MCF 10A (cell line): ENCODE results near the gene SARNP. TPM values are rescaled to one million over a fixed set of nuclear protein-coding genes. Genes with fewer than 3 reads are reported as not detected.
A peak's percentile ranks its signal among the peaks of the same experiment; 100 is the strongest.
"Not testable (repeated sequence)": the region's sequence is repeated elsewhere in the genome, so short reads cannot be mapped to it uniquely, and the experiment has no call there.

Experiments used
- BruUV-seq: library from RNA; stranded (reverse); fragments of 400-500 nt; replicated peaks from 2 replicates; lab custom pipeline; 2021; lab: Mats Ljungman, UMichigan
- CTCF ChIA-PET: fragments of 300-600 bp; sonication (Branson Sonifier 250); formaldehyde crosslinking; extraction: SDS; loops from one replicate; lab custom pipeline; 2021; ENCODE audit warnings: antibody characterized with exemption, inconsistent platforms; lab: Yijun Ruan, JAX
- POLR2A ChIA-PET: fragments of 300-600, 350-650 bp; sonication (Branson Sonifier 250); formaldehyde crosslinking; extraction: SDS; loops from one replicate; lab custom pipeline; 2020; ENCODE audit warnings: antibody characterized with exemption, inconsistent platforms; lab: Yijun Ruan, JAX
- DNase-seq: peaks from one replicate; pipeline ENCODE4 v3.0.0-alpha.2; 2018; ENCODE audit not compliant: unreplicated experiment
- H3K27ac Mint-ChIP-seq: one replicate; pipeline ENCODE4 v1.8.0; 2022; ENCODE audit warnings: mild to moderate bottlenecking, low read depth, mixed read lengths; ENCODE audit not compliant: unreplicated experiment
- H3K27me3 Mint-ChIP-seq: one replicate; pipeline ENCODE4 v1.8.0; 2022; ENCODE audit warnings: mixed read lengths; ENCODE audit not compliant: insufficient read depth, unreplicated experiment
- H3K36me3 Mint-ChIP-seq: one replicate; pipeline ENCODE4 v1.8.0; 2022; ENCODE audit warnings: mild to moderate bottlenecking, moderate library complexity, mixed read lengths; ENCODE audit not compliant: insufficient read depth, unreplicated experiment
- H3K4me1 Mint-ChIP-seq: one replicate; pipeline ENCODE4 v1.8.0; 2022; ENCODE audit warnings: mixed read lengths; ENCODE audit not compliant: insufficient read depth, unreplicated experiment
- H3K4me3 Mint-ChIP-seq: one replicate; pipeline ENCODE4 v1.8.0; 2022; ENCODE audit warnings: mild to moderate bottlenecking, moderate library complexity, mixed read lengths; ENCODE audit not compliant: unreplicated experiment
- H3K9me3 Mint-ChIP-seq: one replicate; pipeline ENCODE4 v1.8.0; 2022; ENCODE audit warnings: mixed read lengths; ENCODE audit not compliant: unreplicated experiment
- intact Hi-C: fragments of 100-400 bp; cut with micrococcal nuclease; formaldehyde crosslinking; loops from 2 replicates; pipeline ENCODE4 v1.14.1; 2022
- total RNA-seq: library from RNA; stranded (reverse); gene quantifications from 2 replicates; pipeline ENCODE4 v1.2.3, GENCODE V29; 2022
- TF ChIP-seq, protein P1 (sequence below): fragments of 200-600 bp; IDR thresholded peaks from one replicate; pipeline ENCODE4 v1.8.0; 2022; ENCODE audit warnings: antibody characterized with exemption, mild to moderate bottlenecking; ENCODE audit not compliant: unreplicated experiment

The SARNP gene
- total RNA-seq, 1 experiment from 2014 or later, result 61.1 TPM

DNA sequence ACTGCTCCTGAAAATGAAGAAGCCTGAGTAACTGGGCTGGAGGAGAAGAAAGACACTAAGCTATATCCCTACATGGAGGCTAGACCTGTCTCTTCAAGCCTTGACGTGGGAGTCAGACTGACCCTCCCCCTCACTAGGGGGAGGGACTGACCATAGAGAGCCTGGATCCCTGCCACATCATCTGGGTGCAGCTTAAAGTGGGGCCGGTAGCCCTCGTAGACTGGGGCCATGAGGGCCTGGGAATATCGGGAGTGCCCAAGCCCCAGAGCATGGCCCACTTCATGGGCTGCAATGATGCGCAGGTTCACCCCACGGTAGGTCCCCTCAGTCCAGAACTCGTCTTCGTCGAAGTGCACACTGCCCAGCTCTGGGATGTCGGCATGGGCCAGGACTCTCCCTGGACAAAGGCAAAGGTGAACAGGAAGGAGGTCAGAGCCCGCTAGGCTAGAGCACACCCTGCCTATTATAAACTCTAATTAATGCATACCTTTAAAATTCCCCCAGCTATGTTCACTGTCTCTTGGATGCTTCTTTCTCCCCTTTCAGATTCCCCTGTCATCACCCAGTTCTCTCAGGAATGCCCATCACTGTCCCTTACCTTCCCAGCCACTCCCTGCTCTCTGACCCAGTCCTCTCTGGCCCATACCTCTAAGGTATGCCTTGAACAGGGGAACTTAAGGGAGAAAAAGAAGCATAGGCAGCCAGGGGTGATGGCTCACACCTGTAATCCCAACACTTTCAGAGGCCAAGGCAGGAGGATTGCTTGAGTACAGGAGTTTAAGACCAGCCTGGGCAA lies 22.0 kb upstream of the SARNP start:
- no peaks in the 10 kb centered on the region for H3K36me3 Mint-ChIP-seq
- POLR2A ChIA-PET, result interaction anchor here (1.3 to 1.5 kb wide), 2 partner anchors 10 to 23 kb away, joined by 5 to 6 read pairs; partner anchors contain the start of gene DNAJC14
- intact Hi-C loops, result no loop called here

DNA sequence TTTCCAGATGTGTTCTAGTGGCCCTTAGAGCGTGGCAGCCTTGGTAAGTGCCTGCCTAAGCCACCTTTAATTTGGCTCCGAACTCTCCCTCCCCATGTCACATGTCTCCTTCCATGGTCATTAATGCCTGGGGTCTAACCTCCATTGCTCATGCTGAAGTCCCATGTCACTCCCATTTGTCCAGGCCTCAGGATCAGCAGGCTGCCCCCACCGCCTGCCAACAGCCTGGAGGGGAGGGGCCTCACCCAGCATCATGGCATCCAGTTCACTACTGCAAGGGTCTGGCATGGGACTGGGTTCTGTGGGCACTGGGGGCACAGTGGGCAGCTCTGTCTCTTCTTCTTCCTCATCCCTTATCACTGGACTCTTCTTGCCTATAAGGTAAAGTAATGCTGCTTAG lies 20.8 kb upstream of the SARNP start:
- Mint-ChIP-seq H3K27me3 (no peaks in the 10 kb centered on the region), H3K27ac (no peak overlapping the region)

More for the DNA sequence above, 22.0 kb upstream of the SARNP start:
- TF ChIP-seq, protein P1, sequence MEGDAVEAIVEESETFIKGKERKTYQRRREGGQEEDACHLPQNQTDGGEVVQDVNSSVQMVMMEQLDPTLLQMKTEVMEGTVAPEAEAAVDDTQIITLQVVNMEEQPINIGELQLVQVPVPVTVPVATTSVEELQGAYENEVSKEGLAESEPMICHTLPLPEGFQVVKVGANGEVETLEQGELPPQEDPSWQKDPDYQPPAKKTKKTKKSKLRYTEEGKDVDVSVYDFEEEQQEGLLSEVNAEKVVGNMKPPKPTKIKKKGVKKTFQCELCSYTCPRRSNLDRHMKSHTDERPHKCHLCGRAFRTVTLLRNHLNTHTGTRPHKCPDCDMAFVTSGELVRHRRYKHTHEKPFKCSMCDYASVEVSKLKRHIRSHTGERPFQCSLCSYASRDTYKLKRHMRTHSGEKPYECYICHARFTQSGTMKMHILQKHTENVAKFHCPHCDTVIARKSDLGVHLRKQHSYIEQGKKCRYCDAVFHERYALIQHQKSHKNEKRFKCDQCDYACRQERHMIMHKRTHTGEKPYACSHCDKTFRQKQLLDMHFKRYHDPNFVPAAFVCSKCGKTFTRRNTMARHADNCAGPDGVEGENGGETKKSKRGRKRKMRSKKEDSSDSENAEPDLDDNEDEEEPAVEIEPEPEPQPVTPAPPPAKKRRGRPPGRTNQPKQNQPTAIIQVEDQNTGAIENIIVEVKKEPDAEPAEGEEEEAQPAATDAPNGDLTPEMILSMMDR, result no peak
- no peak overlapping the region for H3K4me3 Mint-ChIP-seq
- no peak overlapping the region for H3K27ac Mint-ChIP-seq
- no TSS peak for BruUV-seq
- H3K27me3 Mint-ChIP-seq, result no peaks in the 10 kb centered on the region
- DNase-seq, result no peak
- H3K4me1 Mint-ChIP-seq, result peaks cover 17% of the 10 kb centered on the region
- CTCF ChIA-PET, result interaction anchor here (0.7 kb wide), 2 partner anchors 100 to 456 kb away, joined by 3 read pairs; no protein-coding TSS in a partner anchor
- no peaks in the 10 kb centered on the region for H3K9me3 Mint-ChIP-seq

GRCh38 chr12:55834400-55834799 lies 16.9 kb upstream of the SARNP start:
- DNase-seq, POLR2A ChIA-PET, intact Hi-C loops, CTCF ChIA-PET, H3K27ac Mint-ChIP-seq, H3K27me3 Mint-ChIP-seq, BruUV-seq, H3K4me3 Mint-ChIP-seq, H3K9me3 Mint-ChIP-seq, H3K36me3 Mint-ChIP-seq: not testable (repeated sequence)
- H3K4me1 Mint-ChIP-seq, result peaks cover 28% of the 10 kb centered on the region

More for the DNA sequence above, 20.8 kb upstream of the SARNP start:
- no peak for DNase-seq
- H3K9me3 Mint-ChIP-seq, result no peaks in the 10 kb centered on the region
- peaks cover 17% of the 10 kb centered on the region for H3K4me1 Mint-ChIP-seq
- POLR2A ChIA-PET, result interaction anchor here (1.5 kb wide), 1 partner anchor 9 kb away, joined by 5 read pairs; the partner anchor contains the start of gene DNAJC14
- CTCF ChIA-PET, result interaction anchor here (0.7 kb wide), 1 partner anchor 79 kb away, joined by 4 read pairs; no protein-coding TSS in a partner anchor
- no peak overlapping the region for H3K4me3 Mint-ChIP-seq
- no TSS peak for BruUV-seq
- TF ChIP-seq, protein P1, result no peak
- intact Hi-C loops, result no loop called here
- H3K36me3 Mint-ChIP-seq, result no peaks in the 10 kb centered on the region

DNA sequence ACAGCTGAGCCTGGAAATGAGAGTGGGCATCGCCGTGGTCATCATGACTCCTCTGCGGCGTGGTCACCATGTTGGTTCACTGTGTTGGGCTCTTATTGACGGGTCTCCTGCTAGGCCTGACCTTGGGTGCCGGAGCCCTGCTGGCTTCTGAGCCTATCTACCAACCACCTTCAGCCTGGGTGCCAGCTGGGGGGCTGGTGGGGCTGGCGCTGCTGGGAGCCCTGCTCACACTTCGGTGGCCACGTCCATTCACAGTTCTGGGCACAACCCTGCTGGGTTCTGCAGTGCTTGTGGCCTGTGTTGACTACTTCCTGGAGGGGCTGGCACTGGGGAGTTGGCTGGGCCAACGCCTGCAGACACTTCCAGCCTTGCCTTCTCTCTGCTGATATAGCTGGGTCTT lies 15.5 kb upstream of the SARNP start:
- no peak for DNase-seq
- POLR2A ChIA-PET, result no interaction called here
- Mint-ChIP-seq H3K27me3 (no peaks in the 10 kb centered on the region), H3K9me3 (no peaks in the 10 kb centered on the region), H3K27ac (peak overlapping the region; percentile 6), H3K36me3 (peaks cover 12% of the 10 kb centered on the region), H3K4me3 (no peak overlapping the region), H3K4me1 (peaks cover 22% of the 10 kb centered on the region)
- TF ChIP-seq, protein P1, result no peak
- BruUV-seq, result no TSS peak
- intact Hi-C loops, result no loop called here
- CTCF ChIA-PET, result no interaction called here
